Measurements from ENCODE around the gene TBCE.
A peak's percentile ranks its signal among the peaks of the same experiment; 100 is the strongest.

Gene TBCE

GRCh38 chr1:235367000-235367908 is at the start of gene TBCE:
Gene TBCE (plus strand): TSS chr1:235367427. CDS start chr1:235380050, 12,623 bp downstream.
- peak; percentile 98 for DNase-seq

- DNase-seq, result no peak
Measured at GRCh38 chr1:235319255-235319654, 48.0 kb upstream of the TBCE start.

GRCh38 chr1:235320521-235321179 is 46.6 kb upstream of the TBCE start:
- DNase-seq, result no peak

GRCh38 chr1:235324296-235324695 is 42.9 kb upstream of the TBCE start:
- DNase-seq, result no peak

- DNase-seq, result no peak
Measured at GRCh38 chr1:235325139-235325538, 42.1 kb upstream of the TBCE start.

GRCh38 chr1:235325854-235326253 is 41.4 kb upstream of the TBCE start:
- DNase-seq, result no peak

GRCh38 chr1:235326719-235327558 is 40.3 kb upstream of the TBCE start:
- DNase-seq, result peak; percentile 42

- peak; percentile 6 for DNase-seq
Measured at GRCh38 chr1:235327559-235328270, 39.5 kb upstream of the TBCE start, which contains the start of gene ARID4B. Gene ARID4B (minus strand): TSS chr1:235328179. CDS start chr1:235326919, 1,260 bp downstream.

GRCh38 chr1:235328271-235329138 is 38.7 kb upstream of the TBCE start, which contains the start of gene GGPS1:
Gene GGPS1 (plus strand): TSS chr1:235328570. CDS start chr1:235335265, 6,695 bp downstream.
- DNase-seq, result peak; percentile 100

- DNase-seq, result peak; percentile 50
Measured at GRCh38 chr1:235329139-235329902, 37.9 kb upstream of the TBCE start.

- DNase-seq, result no peak
Measured at GRCh38 chr1:235330918-235331285, 36.3 kb upstream of the TBCE start.

GRCh38 chr1:235331401-235331800 is 35.8 kb upstream of the TBCE start:
- DNase-seq, result no peak

GRCh38 chr1:235336903-235337302 is 30.3 kb upstream of the TBCE start:
- peak; percentile 16 for DNase-seq

GRCh38 chr1:235339746-235340145 is 27.5 kb upstream of the TBCE start:
- DNase-seq, result no peak

GRCh38 chr1:235341334-235341733 is 25.9 kb upstream of the TBCE start:
- no peak for DNase-seq

GRCh38 chr1:235342039-235342438 is 25.2 kb upstream of the TBCE start:
- no peak for DNase-seq

GRCh38 chr1:235342471-235342870 is 24.8 kb upstream of the TBCE start:
- no peak for DNase-seq

GRCh38 chr1:235343726-235344125 is 23.5 kb upstream of the TBCE start:
- no peak for DNase-seq

- no peak for DNase-seq
Measured at GRCh38 chr1:235351441-235351840, 15.8 kb upstream of the TBCE start.

GRCh38 chr1:235351898-235352297 is 15.3 kb upstream of the TBCE start:
- DNase-seq, result no peak

Measured in EL (cell line).